Measurements from ENCODE around the gene CLCN5.

GRCh38 chrX:49951524-49952193 is 29.3 kb downstream of the CLCN5 start:
- TF ChIP-seq POLR2AphosphoS5 (IDR thresholded peaks at IDR 0.05): no peak
- no peak for TF ChIP-seq CTCF (IDR thresholded peaks at IDR 0.05)

All from esophagus muscularis mucosa (tissue), 3 donors.